Endothelial cell of umbilical vein (primary cell): ENCODE data around the gene USP17L10. TPM values are rescaled to one million over a fixed set of nuclear protein-coding genes. Genes with fewer than 3 reads are reported as not detected.
"Not testable (repeated sequence)": the region's sequence is repeated elsewhere in the genome, so short reads cannot be mapped to it uniquely, and the experiment has no call there.

Experiments
- Bru-seq: library from RNA; stranded (reverse); fragments of 400-500 nt; gene quantifications from one replicate; lab custom pipeline; 2021; lab: Mats Ljungman, UMichigan
- BruChase-seq, 2 experiments: library from RNA; stranded (reverse); fragments of 400-500 nt; gene quantifications; one replicate each; lab custom pipeline; 2021; lab: Mats Ljungman, UMichigan
- BruUV-seq: library from RNA; stranded (reverse); fragments of 400-500 nt; replicated peaks from 2 replicates; lab custom pipeline; 2021; lab: Mats Ljungman, UMichigan
- CTCF ChIA-PET: fragments of 300-600, 350-600 bp; sonication (Branson Sonifier 250); formaldehyde crosslinking; loops from one replicate; lab custom pipeline; 2021; ENCODE audit warnings: antibody characterized with exemption, inconsistent platforms; lab: Charles Lee
- POLR2A ChIA-PET: fragments of 300-600, 350-600 bp; sonication (Branson Sonifier 250); formaldehyde crosslinking; loops from one replicate; lab custom pipeline; 2021; ENCODE audit warnings: antibody characterized with exemption, inconsistent platforms; lab: Charles Lee
- DNase-seq: peaks from one replicate; pipeline ENCODE4 v3.0.0-alpha.2; 2011; ENCODE audit warnings: low read depth, low spot score
- FAIRE-seq: peaks from 2 replicates; lab custom pipeline; 2011; peaks lifted over from hg19 to GRCh38; lab: Jason Lieb, UNC
- H2AFZ ChIP-seq: 2 replicates; pipeline ENCODE4 v1.6.0; 2012; ENCODE audit warnings: low read depth, low read length, control low read depth, inconsistent platforms
- H3K27ac ChIP-seq: 2 replicates; pipeline ENCODE4 v1.5.1; 2011; ENCODE audit warnings: low read depth, mild to moderate bottlenecking, control low read depth, low read length, moderate library complexity; ENCODE audit not compliant: insufficient read depth
- H3K27me3 ChIP-seq, 2 experiments: 2 replicates each; pipeline versions ENCODE4 v1.6.0 to v1.6.1; 2011; ENCODE audit warnings: low read length in 2 of 2, mixed read lengths in 1 of 2; ENCODE audit not compliant: control insufficient read depth in 2 of 2, insufficient read depth in 2 of 2
- H3K36me3 ChIP-seq, 2 experiments: 2 replicates in 1 of 2; 3 replicates in 1 of 2; pipeline ENCODE4 v1.5.1; 2011; ENCODE audit warnings: low read length in 2 of 2, mild to moderate bottlenecking in 1 of 2, moderate library complexity in 1 of 2; ENCODE audit not compliant: control insufficient read depth in 2 of 2, insufficient read depth in 2 of 2; ENCODE audit errors: extremely low read depth in 1 of 2
- H3K4me1 ChIP-seq: 3 replicates; pipeline ENCODE4 v1.5.1; 2011; ENCODE audit warnings: mild to moderate bottlenecking, low read length; ENCODE audit not compliant: control insufficient read depth, insufficient read depth; ENCODE audit errors: extremely low read depth
- H3K4me2 ChIP-seq: 2 replicates; pipeline ENCODE4 v1.6.1; 2011; ENCODE audit warnings: low read length, control low read depth, mixed read lengths; ENCODE audit not compliant: insufficient read depth
- H3K4me3 ChIP-seq, 3 experiments: fragments of 200-600 bp in 1 of 3; sonication (generic), shearing (Covaris generic) in 1 of 3; replicated peaks in 1 of 3; 2 replicates each; pipeline ENCODE4 v1.5.1; 2011 to 2016; ENCODE audit warnings: control low read depth in 3 of 3, low read length in 3 of 3, mild to moderate bottlenecking in 2 of 3, inconsistent platforms in 1 of 3, low read depth in 1 of 3, moderate library complexity in 1 of 3; ENCODE audit not compliant: insufficient read depth in 1 of 3
- H3K79me2 ChIP-seq: 2 replicates; pipeline ENCODE4 v1.6.0; 2012; ENCODE audit warnings: low read length, inconsistent platforms; ENCODE audit not compliant: control insufficient read depth, insufficient read depth
- H3K9ac ChIP-seq: replicated peaks from 2 replicates; pipeline ENCODE3; 2011; ENCODE audit warnings: low read length, control low read depth; ENCODE audit not compliant: insufficient read depth; ENCODE audit errors: extremely low read depth
- H3K9me1 ChIP-seq: replicated peaks from 3 replicates; pipeline ENCODE4 v1.6.0; 2011; ENCODE audit warnings: mild to moderate bottlenecking, low read length; ENCODE audit not compliant: control insufficient read depth, insufficient read depth; ENCODE audit errors: extremely low read depth
- H3K9me3 ChIP-seq: replicated peaks from 2 replicates; pipeline ENCODE4 v1.5.1; 2012; ENCODE audit warnings: low read length, inconsistent platforms; ENCODE audit not compliant: control insufficient read depth, insufficient read depth
- H4K20me1 ChIP-seq: replicated peaks from 2 replicates; pipeline ENCODE3; 2011; ENCODE audit warnings: mild to moderate bottlenecking, low read length; ENCODE audit not compliant: control insufficient read depth, insufficient read depth; ENCODE audit errors: extremely low read depth
- dilution Hi-C: fragments of 300-500 bp; cut with MboI; formaldehyde crosslinking; loops from one replicate; pipeline ENCODE4 v1.15.0; 2019; ENCODE audit warnings: low sequenced_read_pairs; ENCODE audit not compliant: extremely low pct_ligation_motif_present
- intact Hi-C: fragments of 100-400 bp; cut with micrococcal nuclease; formaldehyde crosslinking; loops from one replicate; pipeline ENCODE4 v1.10.0; 2022
- long read RNA-seq: library from polyadenylated mRNA; stranded (forward); transcript quantifications from one replicate; pipeline ENCODE4 v2.0.0, GENCODE V29; 2021
- polyA minus RNA-seq, 3 experiments: library from RNA; depleted of rRNA, polyadenylated mRNA; stranded (reverse); fragments of >200 nt; gene quantifications; 1 replicate in 1 of 3; 2 replicates in 2 of 3; pipeline ENCODE4 v1.2.3, GENCODE V29; 2011
- polyA plus RNA-seq, 4 experiments: library from polyadenylated mRNA; depleted of rRNA in 3 of 4; stranded (reverse) in 3 of 4; unstranded in 1 of 4; fragments of >200 nt; gene quantifications; 2 replicates each; pipeline versions ENCODE4 v1.2.1 to v1.2.3, GENCODE V29; 2011 to 2012; ENCODE audit warnings: missing spikeins in 1 of 4
- total RNA-seq: library from RNA; stranded (reverse); gene quantifications from 2 replicates; pipeline ENCODE4 v1.2.3, GENCODE V29; 2021

Gene USP17L10
- total RNA-seq: not detected in 2 replicates
- not detected in 2 replicates for polyA plus RNA-seq
- not detected in 2 replicates for polyA plus RNA-seq (2011; cell fraction: cytosol; rRNA removed)
- not detected in 2 replicates for polyA plus RNA-seq (2011; cell fraction: nucleus; rRNA removed)
- polyA plus RNA-seq (2012): not detected in 2 replicates
- not detected in 2 replicates for polyA minus RNA-seq
- not detected for polyA minus RNA-seq (2011; cell fraction: cytosol; rRNA and poly(A)+ RNA removed)
- polyA minus RNA-seq (2011; cell fraction: nucleus; rRNA and poly(A)+ RNA removed): not detected in 2 replicates
- Bru-seq, nascent RNA: not detected
- not detected for BruChase-seq, experiment 1, labeled RNA remaining after a 6-hour chase
- BruChase-seq, experiment 2, labeled RNA remaining after a 2-hour chase: not detected
- long read RNA-seq: 0 reads

GRCh38 chr4:9210357-9210756 is at the start of gene USP17L10:
USP17L10 (plus strand) TSS chr4:9210657; CDS start chr4:9210657, 0 bp downstream.
- H3K27ac ChIP-seq, DNase-seq, H3K9ac ChIP-seq, CTCF ChIA-PET, H3K4me2 ChIP-seq, BruUV-seq, H4K20me1 ChIP-seq, intact Hi-C loops, H3K9me3 ChIP-seq, H3K9me1 ChIP-seq, H3K36me3 ChIP-seq, H3K27me3 ChIP-seq, H3K4me1 ChIP-seq, FAIRE-seq, dilution Hi-C loops, H2AFZ ChIP-seq, H3K79me2 ChIP-seq, H3K4me3 ChIP-seq, POLR2A ChIA-PET: not testable (repeated sequence)

- BruUV-seq, dilution Hi-C loops, DNase-seq: not testable (repeated sequence)
Measured at GRCh38 chr4:9165990-9166389, 44.5 kb upstream of the USP17L10 start.

DNA sequence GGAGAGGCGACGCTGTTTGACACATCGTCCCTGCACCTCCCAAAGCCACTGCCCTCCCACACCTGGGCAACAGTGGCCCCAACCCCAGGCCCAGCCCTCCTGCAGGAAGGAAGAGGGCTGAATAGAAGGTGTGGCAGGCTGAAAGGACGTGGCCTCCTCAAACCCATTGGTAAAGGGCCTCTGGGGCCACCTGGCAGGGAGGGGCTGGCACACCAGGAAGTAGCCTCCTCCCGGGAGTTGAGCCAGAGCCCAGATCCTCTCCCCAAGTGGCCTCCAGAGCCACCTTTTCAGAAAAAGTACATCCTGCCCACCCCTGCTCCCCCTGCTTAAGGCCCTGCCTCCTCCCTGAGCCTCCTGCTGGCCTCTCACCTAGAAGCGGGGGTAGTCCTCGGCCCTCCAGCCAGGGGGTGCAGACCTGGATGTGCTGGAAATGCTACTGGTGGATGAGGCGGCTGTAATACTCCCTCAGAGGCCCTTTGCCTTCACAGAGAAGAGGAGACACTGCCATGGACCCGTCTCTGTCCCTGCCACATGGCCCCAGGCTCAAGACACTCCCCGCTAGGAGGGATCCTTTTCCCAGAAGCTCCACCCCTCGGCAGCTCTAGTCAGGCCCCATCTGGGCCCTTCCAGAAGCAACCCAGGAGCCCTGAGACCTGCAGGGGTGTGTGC is 40.5 kb upstream of the USP17L10 start, which contains the start of gene FAM90A26:
Gene FAM90A26 (plus strand): TSS at position 619 of the 669 bp plus-strand sequence. CDS start 2,764 bp downstream, outside the sequence.
- H3K4me1 ChIP-seq, dilution Hi-C loops, H3K36me3 ChIP-seq, H4K20me1 ChIP-seq, BruUV-seq, CTCF ChIA-PET, FAIRE-seq, H3K4me2 ChIP-seq, H2AFZ ChIP-seq, H3K4me3 ChIP-seq, H3K27me3 ChIP-seq, H3K9me3 ChIP-seq, H3K9ac ChIP-seq, DNase-seq, H3K9me1 ChIP-seq, H3K79me2 ChIP-seq, H3K27ac ChIP-seq, POLR2A ChIA-PET: not testable (repeated sequence)
- intact Hi-C loops: loop anchor here (10.0 kb wide), 1 partner anchor 495 kb away; no protein-coding TSS in a partner anchor

More at GRCh38 chr4:9165990-9166389, 44.5 kb upstream of the USP17L10 start:
- H3K9me3 ChIP-seq, POLR2A ChIA-PET, H4K20me1 ChIP-seq, H3K79me2 ChIP-seq, FAIRE-seq, H3K27ac ChIP-seq, CTCF ChIA-PET, H3K36me3 ChIP-seq, H3K9me1 ChIP-seq, H3K27me3 ChIP-seq, H3K4me2 ChIP-seq, H3K4me1 ChIP-seq, H3K4me3 ChIP-seq, H2AFZ ChIP-seq, H3K9ac ChIP-seq: not testable (repeated sequence)
- intact Hi-C loops: loop anchor here (10.0 kb wide), 1 partner anchor 499 kb away; no protein-coding TSS in a partner anchor

DNA sequence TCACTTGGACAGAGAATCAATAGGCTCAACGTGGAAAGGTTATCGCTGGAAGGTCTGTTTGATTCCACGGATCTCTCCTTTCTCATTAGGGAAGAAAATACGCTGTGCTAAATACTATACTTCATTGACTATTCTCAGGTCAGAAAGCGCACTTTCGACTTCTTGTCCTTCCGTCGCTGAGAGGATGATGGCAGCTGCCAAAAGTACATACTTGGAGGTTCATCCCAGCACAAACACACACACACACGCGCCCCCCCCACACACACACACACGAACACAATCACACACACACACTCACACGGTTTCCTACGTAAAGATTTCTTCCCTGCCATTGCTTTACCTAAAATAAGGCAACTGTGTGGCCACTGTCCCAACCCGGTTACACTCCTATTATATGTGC is 4.2 kb downstream of the USP17L10 start:
- intact Hi-C loops, H3K9me3 ChIP-seq, H3K36me3 ChIP-seq, BruUV-seq, H3K79me2 ChIP-seq, DNase-seq, POLR2A ChIA-PET, H3K27me3 ChIP-seq, CTCF ChIA-PET, H4K20me1 ChIP-seq, H3K4me3 ChIP-seq, dilution Hi-C loops, H3K9me1 ChIP-seq, H3K9ac ChIP-seq, H2AFZ ChIP-seq, H3K4me1 ChIP-seq, H3K27ac ChIP-seq, FAIRE-seq, H3K4me2 ChIP-seq: not testable (repeated sequence)
